ENCODE results near the gene RHBDL1.
A peak's percentile ranks its signal among the peaks of the same experiment; 100 is the strongest.

Gene RHBDL1

DNA sequence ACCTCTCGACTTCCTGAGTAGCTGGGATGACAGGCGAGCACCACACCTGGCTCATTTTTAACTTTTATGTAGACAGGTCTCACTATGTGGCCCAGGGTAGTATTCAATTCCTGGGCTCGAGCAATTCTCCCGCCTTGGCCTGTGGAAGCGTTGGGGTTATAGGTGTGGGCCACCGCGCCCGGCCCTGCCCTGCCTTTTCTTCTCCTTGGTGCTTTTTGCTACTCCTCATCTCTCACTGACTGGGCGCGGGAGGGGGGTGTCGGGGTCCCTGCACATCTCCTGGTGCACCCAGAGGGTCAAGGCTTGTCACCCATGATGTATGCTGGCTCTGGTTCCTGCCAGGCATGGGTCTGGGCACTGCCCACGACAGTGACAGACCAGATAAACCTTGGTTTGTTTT is 30.9 kb upstream of the RHBDL1 start:
- no peak for FAIRE-seq
- no peak for DNase-seq (ENCODE audit: insufficient read length, low spot score)
- no peak for TF ChIP-seq CTCF (IDR thresholded peaks at IDR 0.05; ENCODE audit: insufficient read depth, missing control alignments)

GRCh38 chr16:645852-646678 is 29.4 kb upstream of the RHBDL1 start:
- FAIRE-seq (no peak), DNase-seq (ENCODE audit: insufficient read length, low spot score) (no peak)
- no peak for TF ChIP-seq CTCF (IDR thresholded peaks at IDR 0.05; ENCODE audit: insufficient read depth, missing control alignments)

DNA sequence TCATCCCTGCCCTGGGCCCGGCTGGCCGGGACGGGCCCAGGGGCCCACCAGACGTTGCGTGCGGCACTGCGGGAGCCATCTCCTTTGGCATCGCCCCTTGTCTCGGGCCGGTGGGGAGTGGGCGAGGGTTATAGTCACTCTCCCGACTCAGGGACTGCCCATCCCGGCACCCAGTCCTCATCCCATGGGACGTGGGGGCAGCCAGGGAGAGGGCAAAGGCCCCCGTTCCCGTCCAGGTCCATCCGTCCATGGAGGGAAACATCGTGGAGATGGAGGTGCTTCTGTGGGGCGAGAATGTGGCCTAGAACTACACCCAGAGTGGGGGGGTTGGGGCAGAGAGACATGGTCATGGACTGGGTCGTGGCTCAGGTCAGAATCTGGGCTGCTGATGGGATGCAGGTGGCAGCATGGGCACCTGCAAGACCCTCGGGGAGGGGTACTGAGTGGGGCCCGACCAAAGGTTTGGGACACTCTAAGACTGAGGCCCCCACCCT is 28.7 kb upstream of the RHBDL1 start:
- DNase-seq (ENCODE audit: insufficient read length, low spot score) (no peak), FAIRE-seq (no peak)
- no peak for TF ChIP-seq CTCF (IDR thresholded peaks at IDR 0.05; ENCODE audit: insufficient read depth, missing control alignments)

GRCh38 chr16:647173-647902 is 28.1 kb upstream of the RHBDL1 start:
- FAIRE-seq (no peak), DNase-seq (ENCODE audit: insufficient read length, low spot score) (no peak)
- no peak for TF ChIP-seq CTCF (IDR thresholded peaks at IDR 0.05; ENCODE audit: insufficient read depth, missing control alignments)

DNA sequence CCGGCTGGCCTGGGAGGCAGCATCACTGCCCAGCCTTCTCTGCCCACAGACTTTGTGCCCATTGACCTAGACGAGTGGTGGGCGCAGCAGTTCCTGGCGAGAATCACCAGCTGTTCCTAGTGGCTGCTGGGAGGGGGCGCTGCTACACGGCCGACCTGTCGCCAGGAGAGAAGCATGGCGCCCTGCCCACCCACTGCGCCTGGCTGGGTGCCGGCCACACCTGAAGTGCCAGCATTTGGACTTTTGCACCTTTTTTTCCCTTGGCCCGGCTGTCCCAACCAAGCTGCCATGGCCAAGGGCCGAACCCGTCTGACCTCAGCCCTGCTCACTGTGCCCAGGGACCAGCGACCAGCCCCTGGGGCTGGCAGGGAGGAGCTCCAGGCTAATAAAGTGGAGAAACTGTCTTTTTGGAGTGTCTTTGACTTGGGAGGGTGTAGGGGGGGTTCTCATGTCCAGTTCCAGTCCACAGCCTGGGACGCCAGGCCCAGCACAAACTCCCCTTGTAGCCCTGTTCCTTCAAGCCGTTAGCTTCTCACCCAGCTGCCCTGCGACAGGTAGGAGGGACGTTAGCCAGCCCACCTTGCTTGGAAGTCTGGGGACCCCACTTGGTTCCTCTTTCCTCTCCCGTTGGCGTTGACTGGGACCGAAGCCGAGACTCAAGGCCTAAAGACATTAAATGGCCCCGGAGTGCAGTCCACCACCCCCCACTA is 27.2 kb upstream of the RHBDL1 start:
- no peak for FAIRE-seq
- TF ChIP-seq CTCF (IDR thresholded peaks at IDR 0.05; ENCODE audit: insufficient read depth, missing control alignments): peak; percentile 66
- peak; percentile 90 for DNase-seq (ENCODE audit: insufficient read length, low spot score)

- DNase-seq (ENCODE audit: insufficient read length, low spot score) (peak; percentile 100), FAIRE-seq (no peak)
- no peak for TF ChIP-seq CTCF (IDR thresholded peaks at IDR 0.05; ENCODE audit: insufficient read depth, missing control alignments)
These were observed 26.5 kb upstream of the RHBDL1 start, which contains the start of gene WDR90 for GRCh38 chr16:648781-649589. WDR90 (plus strand) TSS chr16:649365; CDS start chr16:649417, 52 bp downstream.
